Type B pancreatic cell (in vitro differentiated cells): ENCODE data around the gene MRTFB. TPM values are rescaled to one million over a fixed set of nuclear protein-coding genes. Genes with fewer than 3 reads are reported as not detected.
A peak's percentile ranks its signal among the peaks of the same experiment; 100 is the strongest.

Experiments used
- DNase-seq: peaks from one replicate; pipeline ENCODE4 v3.0.0; 2021; ENCODE audit warnings: mixed read lengths; ENCODE audit not compliant: unreplicated experiment; ENCODE audit errors: extremely low spot score
- H3K27ac Mint-ChIP-seq: 2 replicates; pipeline ENCODE4 v1.8.0; 2021; ENCODE audit warnings: mild to moderate bottlenecking, mixed read lengths
- H3K27me3 Mint-ChIP-seq: 2 replicates; pipeline ENCODE4 v1.8.0; 2021; ENCODE audit warnings: mixed read lengths
- H3K36me3 Mint-ChIP-seq: 2 replicates; pipeline ENCODE4 v1.8.0; 2021; ENCODE audit warnings: mixed read lengths
- H3K4me1 Mint-ChIP-seq: one replicate; pipeline ENCODE4 v1.8.0; 2021; ENCODE audit warnings: mixed read lengths; ENCODE audit not compliant: unreplicated experiment
- H3K4me3 Mint-ChIP-seq: 2 replicates; pipeline ENCODE4 v1.8.0; 2021; ENCODE audit warnings: mild to moderate bottlenecking, mixed read lengths
- H3K9me3 Mint-ChIP-seq: 2 replicates; pipeline ENCODE4 v1.8.0; 2021; ENCODE audit warnings: mixed read lengths
- total RNA-seq: library from RNA; stranded (reverse); gene quantifications from 2 replicates; pipeline ENCODE4 v1.2.1, GENCODE V29; 2021; ENCODE audit warnings: low replicate concordance
- TF ChIP-seq, protein P1 (sequence below): fragments of 200-600 bp; sonication (generic); conservative IDR thresholded peaks from 2 replicates; pipeline ENCODE4 v1.5.0; 2021; ENCODE audit warnings: antibody characterized with exemption, mild to moderate bottlenecking

The MRTFB gene
- total RNA-seq, 1 donor from 2014 or later, result 61.0 TPM

GRCh38 chr16:14125000-14125681 lies 54.0 kb downstream of the MRTFB start:
- H3K27ac Mint-ChIP-seq, result peak overlapping the region; percentile 27

GRCh38 chr16:14125708-14126107 lies 54.6 kb downstream of the MRTFB start:
- H3K27me3 Mint-ChIP-seq, result no peaks in the 10 kb centered on the region
- no peaks in the 10 kb centered on the region for H3K9me3 Mint-ChIP-seq
- TF ChIP-seq, protein P1, sequence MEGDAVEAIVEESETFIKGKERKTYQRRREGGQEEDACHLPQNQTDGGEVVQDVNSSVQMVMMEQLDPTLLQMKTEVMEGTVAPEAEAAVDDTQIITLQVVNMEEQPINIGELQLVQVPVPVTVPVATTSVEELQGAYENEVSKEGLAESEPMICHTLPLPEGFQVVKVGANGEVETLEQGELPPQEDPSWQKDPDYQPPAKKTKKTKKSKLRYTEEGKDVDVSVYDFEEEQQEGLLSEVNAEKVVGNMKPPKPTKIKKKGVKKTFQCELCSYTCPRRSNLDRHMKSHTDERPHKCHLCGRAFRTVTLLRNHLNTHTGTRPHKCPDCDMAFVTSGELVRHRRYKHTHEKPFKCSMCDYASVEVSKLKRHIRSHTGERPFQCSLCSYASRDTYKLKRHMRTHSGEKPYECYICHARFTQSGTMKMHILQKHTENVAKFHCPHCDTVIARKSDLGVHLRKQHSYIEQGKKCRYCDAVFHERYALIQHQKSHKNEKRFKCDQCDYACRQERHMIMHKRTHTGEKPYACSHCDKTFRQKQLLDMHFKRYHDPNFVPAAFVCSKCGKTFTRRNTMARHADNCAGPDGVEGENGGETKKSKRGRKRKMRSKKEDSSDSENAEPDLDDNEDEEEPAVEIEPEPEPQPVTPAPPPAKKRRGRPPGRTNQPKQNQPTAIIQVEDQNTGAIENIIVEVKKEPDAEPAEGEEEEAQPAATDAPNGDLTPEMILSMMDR, result no peak
- peaks cover 24% of the 10 kb centered on the region for H3K36me3 Mint-ChIP-seq
- DNase-seq, result no peak
- H3K4me3 Mint-ChIP-seq, result no peak overlapping the region
- peaks cover 19% of the 10 kb centered on the region for H3K4me1 Mint-ChIP-seq
- no peak overlapping the region for H3K27ac Mint-ChIP-seq

More at GRCh38 chr16:14125000-14125681, 54.0 kb downstream of the MRTFB start:
- Mint-ChIP-seq H3K36me3 (peaks cover 24% of the 10 kb centered on the region), H3K9me3 (no peaks in the 10 kb centered on the region), H3K4me3 (no peak overlapping the region), H3K27me3 (no peaks in the 10 kb centered on the region), H3K4me1 (peaks cover 19% of the 10 kb centered on the region)
- TF ChIP-seq, protein P1, result no peak
- DNase-seq, result no peak

GRCh38 chr16:14128097-14128496 lies 57.0 kb downstream of the MRTFB start:
- Mint-ChIP-seq H3K4me1 (peaks cover 19% of the 10 kb centered on the region), H3K27me3 (no peaks in the 10 kb centered on the region), H3K4me3 (no peak overlapping the region), H3K9me3 (no peaks in the 10 kb centered on the region), H3K36me3 (peaks cover 18% of the 10 kb centered on the region), H3K27ac (no peak overlapping the region)
- TF ChIP-seq, protein P1, result no peak
- no peak for DNase-seq

- no peak for DNase-seq
Measured at GRCh38 chr16:14129502-14129901, 58.4 kb downstream of the MRTFB start.

GRCh38 chr16:14131774-14132695 lies 60.9 kb downstream of the MRTFB start:
- Mint-ChIP-seq H3K36me3 (peaks cover 28% of the 10 kb centered on the region), H3K27ac (no peak overlapping the region), H3K9me3 (peaks cover 2% of the 10 kb centered on the region), H3K4me3 (no peak overlapping the region), H3K27me3 (no peaks in the 10 kb centered on the region), H3K4me1 (no peaks in the 10 kb centered on the region)
- DNase-seq, result no peak
- TF ChIP-seq, protein P1, result no peak

More at GRCh38 chr16:14129502-14129901, 58.4 kb downstream of the MRTFB start:
- peaks cover 19% of the 10 kb centered on the region for H3K4me1 Mint-ChIP-seq
- H3K27me3 Mint-ChIP-seq, result no peaks in the 10 kb centered on the region
- H3K36me3 Mint-ChIP-seq, result peaks cover 19% of the 10 kb centered on the region
- H3K4me3 Mint-ChIP-seq, result no peak overlapping the region
- TF ChIP-seq, protein P1, result no peak
- no peaks in the 10 kb centered on the region for H3K9me3 Mint-ChIP-seq
- H3K27ac Mint-ChIP-seq, result no peak overlapping the region
